OCI-LY1 (cell line): ENCODE data around the gene HORMAD2.

Experiments used
- H2AFZ ChIP-seq: fragments of 200-600 bp; sonication (generic), shearing (Covaris generic); 2 replicates; pipeline ENCODE4 v1.6.0; 2014; ENCODE audit warnings: antibody characterized with exemption, mild to moderate bottlenecking, low read length
- H3F3A ChIP-seq: fragments of 200-600 bp; sonication (generic), shearing (Covaris generic); 2 replicates; pipeline ENCODE4 v1.6.0; 2014; ENCODE audit warnings: mild to moderate bottlenecking, antibody characterized with exemption, low read length, moderate library complexity; ENCODE audit not compliant: insufficient read depth
- H3K27ac ChIP-seq: fragments of 200-600 bp; sonication (generic); 2 replicates; pipeline ENCODE4 v1.5.1; 2014; ENCODE audit warnings: low read length, mixed run types, mild to moderate bottlenecking, low read depth; ENCODE audit not compliant: poor library complexity, severe bottlenecking
- H3K27me3 ChIP-seq: fragments of 200-600 bp; sonication (generic); 2 replicates; pipeline ENCODE4 v1.6.0; 2014; ENCODE audit warnings: antibody characterized with exemption, mild to moderate bottlenecking, low read length, moderate library complexity; ENCODE audit not compliant: insufficient read depth
- H3K36me3 ChIP-seq: fragments of 200-600 bp; sonication (generic); 2 replicates; pipeline ENCODE4 v1.6.1; 2014; ENCODE audit warnings: mild to moderate bottlenecking, antibody characterized with exemption, low read length, moderate library complexity, mixed read lengths; ENCODE audit not compliant: insufficient read depth
- H3K4me1 ChIP-seq: fragments of 200-600 bp; sonication (generic); 2 replicates; pipeline ENCODE4 v1.5.1; 2014; ENCODE audit warnings: mild to moderate bottlenecking, low read length, moderate library complexity; ENCODE audit not compliant: insufficient read depth, severe bottlenecking
- H3K4me2 ChIP-seq: fragments of 200-600 bp; sonication (generic), shearing (Covaris generic); 2 replicates; pipeline ENCODE4 v1.6.1; 2014; ENCODE audit warnings: low read length
- H3K4me3 ChIP-seq: fragments of 200-600 bp; sonication (generic); 2 replicates; pipeline ENCODE4 v1.5.1; 2014; ENCODE audit warnings: low read length, low read depth, mild to moderate bottlenecking, mixed read lengths; ENCODE audit not compliant: poor library complexity, severe bottlenecking
- H3K79me2 ChIP-seq: fragments of 200-600 bp; shearing (Covaris generic); 2 replicates; pipeline ENCODE4 v1.6.1; 2016; ENCODE audit warnings: mixed run types, low read length, mixed read lengths; ENCODE audit not compliant: insufficient read depth
- H3K9ac ChIP-seq: fragments of 200-600 bp; sonication (generic), shearing (Covaris generic); 2 replicates; pipeline ENCODE4 v1.6.1; 2014; ENCODE audit warnings: mild to moderate bottlenecking, low read length, mixed read lengths
- H3K9me2 ChIP-seq: fragments of 200-600 bp; sonication (generic), shearing (Covaris generic); 2 replicates; pipeline ENCODE4 v1.6.1; 2014; ENCODE audit warnings: low read depth, mild to moderate bottlenecking, low read length, mixed read lengths
- H3K9me3 ChIP-seq: fragments of 200-600 bp; shearing (Covaris generic); 2 replicates; pipeline ENCODE4 v1.6.1; 2014; ENCODE audit warnings: low read length, mixed read lengths
- H4K20me1 ChIP-seq: fragments of 200-600 bp; sonication (generic), shearing (Covaris generic); 2 replicates; pipeline ENCODE4 v1.6.0; 2016; ENCODE audit warnings: mild to moderate bottlenecking, low read length; ENCODE audit not compliant: insufficient read depth
- CTCF ChIP-seq: fragments of 200-600 bp; sonication (generic), shearing (Covaris generic); IDR thresholded peaks from 2 replicates; pipeline ENCODE4 v1.5.1; 2017; ENCODE audit warnings: mild to moderate bottlenecking, antibody characterized with exemption, low read length, moderate library complexity, mixed read lengths
- EZH2 ChIP-seq: fragments of 200-600 bp; sonication (generic), shearing (Covaris generic); IDR thresholded peaks from 2 replicates; pipeline ENCODE4 v1.8.0; 2017; ENCODE audit warnings: borderline replicate concordance, mixed run types, mild to moderate bottlenecking, antibody characterized with exemption, low read length, moderate library complexity, mixed read lengths

HORMAD2 gene

DNA sequence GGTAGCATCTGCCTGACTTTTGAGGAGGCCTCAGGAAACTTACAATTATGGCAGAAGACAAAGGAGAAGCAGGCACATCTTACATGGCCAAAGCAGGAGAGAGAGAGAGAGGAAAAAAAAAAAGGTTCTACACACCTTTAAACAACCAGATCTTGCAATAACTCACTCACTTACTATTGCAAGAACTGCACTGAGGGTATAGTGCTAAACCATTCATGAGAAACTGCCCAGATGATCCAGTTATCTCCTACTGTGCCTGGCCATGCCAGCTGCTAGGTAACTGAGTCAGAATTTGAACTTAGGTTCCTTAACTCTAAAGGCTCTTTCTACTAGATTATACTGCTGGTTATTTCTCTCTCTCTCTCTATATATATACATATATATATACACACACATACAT, 7.3 kb downstream of the HORMAD2 start:
- H4K20me1 ChIP-seq, result no peaks in the 10 kb centered on the region
- peaks cover 3% of the 10 kb centered on the region; the same call in 1 of the 2 replicates for H3K9me3 ChIP-seq
- no peaks in the 10 kb centered on the region for H3K36me3 ChIP-seq
- TF ChIP-seq EZH2, result no peak
- TF ChIP-seq CTCF, result no peak
- no peak overlapping the region for H3K27ac ChIP-seq
- H3K9ac ChIP-seq, result no peak overlapping the region
- H3K27me3 ChIP-seq, result peaks cover 6% of the 10 kb centered on the region; the same call in 1 of the 2 replicates
- H2AFZ ChIP-seq, result no peak overlapping the region
- H3K79me2 ChIP-seq, result no peaks in the 10 kb centered on the region
- no peaks in the 10 kb centered on the region for H3F3A ChIP-seq
- H3K4me3 ChIP-seq, result no peak overlapping the region
- H3K4me1 ChIP-seq, result no peaks in the 10 kb centered on the region
- no peaks in the 10 kb centered on the region for H3K9me2 ChIP-seq
- H3K4me2 ChIP-seq, result no peak overlapping the region

DNA sequence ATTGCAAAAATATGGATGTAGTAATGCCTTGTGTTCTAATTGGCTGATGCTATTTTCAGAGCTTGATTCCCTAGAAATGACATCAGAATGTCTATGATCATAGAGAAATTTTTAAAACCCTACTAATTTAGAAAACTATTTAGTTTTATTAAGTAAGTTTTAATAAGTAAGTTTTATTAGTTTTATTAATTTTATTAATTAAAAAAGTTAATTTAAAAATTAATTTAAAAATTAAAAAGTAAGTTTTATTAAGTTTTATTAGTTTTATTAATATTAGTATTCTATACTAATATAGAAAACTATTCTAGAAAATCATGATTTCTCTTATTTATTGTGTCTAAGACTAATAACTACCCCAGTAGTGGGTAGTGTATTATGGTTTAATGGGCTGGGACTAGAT, 8.2 kb downstream of the HORMAD2 start:
- H2AFZ ChIP-seq, result no peak overlapping the region
- no peaks in the 10 kb centered on the region for H3K79me2 ChIP-seq
- no peaks in the 10 kb centered on the region for H4K20me1 ChIP-seq
- H3K9me3 ChIP-seq, result peaks cover 9% of the 10 kb centered on the region; the same call in 1 of the 2 replicates
- H3K4me3 ChIP-seq, result no peak overlapping the region
- no peak overlapping the region for H3K9ac ChIP-seq
- no peak overlapping the region for H3K27ac ChIP-seq
- TF ChIP-seq EZH2, result no peak
- TF ChIP-seq CTCF, result no peak
- H3K27me3 ChIP-seq, result peaks cover 6% of the 10 kb centered on the region; the same call in 1 of the 2 replicates
- no peaks in the 10 kb centered on the region for H3K9me2 ChIP-seq
- no peaks in the 10 kb centered on the region for H3K36me3 ChIP-seq
- H3K4me2 ChIP-seq, result no peak overlapping the region
- no peaks in the 10 kb centered on the region for H3F3A ChIP-seq
- no peaks in the 10 kb centered on the region for H3K4me1 ChIP-seq

- no peak overlapping the region for H3K27ac ChIP-seq
- no peak overlapping the region for H3K4me2 ChIP-seq
Measured at GRCh38 chr22:30089655-30089974, 9.4 kb downstream of the HORMAD2 start.

More at GRCh38 chr22:30089655-30089974, 9.4 kb downstream of the HORMAD2 start:
- H2AFZ ChIP-seq, result no peak overlapping the region
- H3K4me3 ChIP-seq, result no peak overlapping the region
- H3K79me2 ChIP-seq, result no peaks in the 10 kb centered on the region
- H3K4me1 ChIP-seq, result no peaks in the 10 kb centered on the region
- H3F3A ChIP-seq, result no peaks in the 10 kb centered on the region
- TF ChIP-seq CTCF (no peak), EZH2 (no peak)
- H3K36me3 ChIP-seq, result no peaks in the 10 kb centered on the region
- H3K9me3 ChIP-seq, result peaks cover 16% of the 10 kb centered on the region
- H3K9ac ChIP-seq, result no peak overlapping the region
- no peaks in the 10 kb centered on the region for H3K9me2 ChIP-seq
- no peaks in the 10 kb centered on the region for H3K27me3 ChIP-seq
- no peaks in the 10 kb centered on the region for H4K20me1 ChIP-seq
